Transverse colon (tissue), 4 donors: Measurements from ENCODE around the gene ARR3. TPM values are rescaled to one million over a fixed set of nuclear protein-coding genes. Genes with fewer than 3 reads are reported as not detected.
"Not testable (repeated sequence)": the region's sequence is repeated elsewhere in the genome, so short reads cannot be mapped to it uniquely, and the experiment has no call there.

Experiments used
- DNase-seq: peaks from one replicate; pipeline ENCODE4 v3.0.0-alpha.2; 2019
- H3K27ac ChIP-seq, 4 donors: fragments of 200-600 bp; sonication (generic); 2 replicates each; pipeline ENCODE4 v1.5.1; 2016 to 2018; ENCODE audit warnings: inconsistent platforms in 4 of 4
- H3K27me3 ChIP-seq: fragments of 200-600 bp; sonication (generic); 2 replicates; pipeline ENCODE4 v1.5.1; 2017; ENCODE audit warnings: inconsistent platforms
- H3K36me3 ChIP-seq, 4 donors: fragments of 200-600 bp; sonication (generic); 2 replicates each; pipeline ENCODE4 v1.5.1; 2017 to 2019; ENCODE audit warnings: inconsistent platforms in 4 of 4
- H3K4me1 ChIP-seq, 4 donors: fragments of 200-600 bp; sonication (generic); 2 replicates each; pipeline ENCODE4 v1.5.1; 2017 to 2020; ENCODE audit warnings: inconsistent platforms in 4 of 4
- H3K4me3 ChIP-seq, 4 donors: fragments of 200-600 bp; sonication (generic); 1 replicate in 1 of 4; 2 replicates in 3 of 4; pipeline versions ENCODE4 v1.5.1 to v1.6.1; 2017 to 2019; ENCODE audit warnings: inconsistent platforms in 4 of 4
- H3K9me3 ChIP-seq, 2 donors: fragments of 200-600 bp; sonication (generic); 2 replicates each; pipeline ENCODE4 v1.5.1; 2017 to 2019; ENCODE audit warnings: inconsistent platforms in 2 of 2
- EP300 ChIP-seq: sonication (generic); formaldehyde crosslinking; IDR thresholded peaks from one replicate; pipeline ENCODE4 v1.6.1; 2017; ENCODE audit warnings: antibody characterized with exemption, low read depth
- POLR2A ChIP-seq: fragments of 450-650 bp; IDR thresholded peaks from one replicate; pipeline ENCODE4 v1.6.1; 2016; ENCODE audit warnings: antibody characterized with exemption, mild to moderate bottlenecking, moderate library complexity
- POLR2AphosphoS5 ChIP-seq, 3 donors: sonication (generic); formaldehyde crosslinking; IDR thresholded peaks; one replicate each; pipeline ENCODE4 v1.6.1; 2016; ENCODE audit warnings: antibody characterized with exemption in 3 of 3
- WGBS, 2 donors: methylation state at CpG; one replicate each; pipeline ENCODE4 v1.1.5; 2018; ENCODE audit warnings: low coverage in 1 of 2; 5-methylcytosine and 5-hydroxymethylcytosine counted together
- in situ Hi-C, 4 donors: fragments of 200-750 bp; cut with MboI; loops; one replicate each; pipeline versions ENCODE4 v1.15.0 to v1.15.1; 2017; ENCODE audit warnings: low sequenced_read_pairs in 3 of 4, low pct_ligation_motif_present in 1 of 4, low pct_unique_long_range_greater_than_20kb in 1 of 4
- intact Hi-C: fragments of 100-400 bp; cut with DNase I; formaldehyde crosslinking; loops from one replicate; pipeline ENCODE4 v1.15.1; 2023; ENCODE audit warnings: low total_unique reads
- total RNA-seq, 4 donors: library from RNA; depleted of rRNA; stranded (reverse); fragments of >200 nt; gene quantifications; one replicate each; pipeline ENCODE4 v1.1.0, GENCODE V29; 2016
- TF ChIP-seq, protein P1 (sequence below), 5 experiments: fragments of 200-600 bp in 3 of 5; fragments of 450-650 bp in 2 of 5; sonication (generic) in 3 of 5; IDR thresholded peaks; 1 replicate in 2 of 5; 2 replicates in 3 of 5; pipeline ENCODE4 v1.5.1; 2016 to 2017; ENCODE audit warnings: antibody characterized with exemption in 5 of 5, inconsistent platforms in 3 of 5, mild to moderate bottlenecking in 2 of 5, moderate library complexity in 1 of 5

Gene ARR3
- total RNA-seq, 4 donors from 2014 or later = 1.5 to 2.9 TPM; not detected in 2

DNA sequence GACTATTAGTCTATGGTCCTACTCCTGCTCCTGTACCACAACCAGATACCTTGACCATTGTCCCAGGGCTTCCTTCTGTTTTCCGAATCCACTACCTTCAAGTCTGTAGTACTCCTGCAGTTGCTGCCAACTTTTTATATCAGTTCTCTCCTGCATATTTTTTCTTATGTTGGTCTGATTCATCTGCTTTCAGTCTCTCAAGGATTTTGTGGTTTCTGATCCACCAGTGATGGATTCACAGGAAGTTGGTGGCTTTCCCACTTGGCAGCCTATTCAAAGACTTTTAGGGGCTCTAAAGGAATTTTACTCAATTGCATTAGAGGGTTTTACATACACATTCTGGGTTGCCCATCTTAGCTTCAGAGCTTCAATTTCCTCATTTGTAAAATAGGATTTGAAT, 45.4 kb downstream of the ARR3 start:
- Histone ChIP-seq H3K27ac (no peak overlapping the region), H3K27me3 (no peaks in the 10 kb centered on the region)
- in situ Hi-C loops = no loop called here

DNA sequence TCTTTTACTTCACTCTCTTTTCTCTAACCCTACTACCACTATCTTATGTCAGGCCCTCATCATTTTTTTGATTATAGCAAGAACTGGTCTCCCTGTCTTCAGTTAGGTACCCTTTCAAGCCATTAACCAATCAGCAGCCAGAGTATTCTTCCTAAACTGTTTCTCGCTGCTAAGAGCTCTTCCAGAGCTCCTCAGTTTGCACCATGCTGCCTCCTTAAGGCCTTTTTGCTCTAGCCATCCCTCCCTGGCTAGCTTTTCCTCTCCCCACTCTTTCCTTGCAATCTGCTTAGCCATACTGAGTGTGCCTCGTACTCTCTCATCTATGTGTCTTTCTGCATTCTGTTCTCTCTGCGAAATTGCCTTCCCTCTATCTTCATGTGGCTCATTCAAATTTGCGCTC, 54.6 kb downstream of the ARR3 start:
- H3K27ac ChIP-seq = no peak overlapping the region
- H3K4me1 ChIP-seq = no peaks in the 10 kb centered on the region
- 60 to 87% methylated on average over 1 to 4 of the region's 4 CpGs for WGBS, 2 donors
- H3K9me3 ChIP-seq = no peaks in the 10 kb centered on the region
- H3K27me3 ChIP-seq = no peaks in the 10 kb centered on the region
- intact Hi-C loops (no loop called here), in situ Hi-C loops (no loop called here)
- TF ChIP-seq, protein P1, sequence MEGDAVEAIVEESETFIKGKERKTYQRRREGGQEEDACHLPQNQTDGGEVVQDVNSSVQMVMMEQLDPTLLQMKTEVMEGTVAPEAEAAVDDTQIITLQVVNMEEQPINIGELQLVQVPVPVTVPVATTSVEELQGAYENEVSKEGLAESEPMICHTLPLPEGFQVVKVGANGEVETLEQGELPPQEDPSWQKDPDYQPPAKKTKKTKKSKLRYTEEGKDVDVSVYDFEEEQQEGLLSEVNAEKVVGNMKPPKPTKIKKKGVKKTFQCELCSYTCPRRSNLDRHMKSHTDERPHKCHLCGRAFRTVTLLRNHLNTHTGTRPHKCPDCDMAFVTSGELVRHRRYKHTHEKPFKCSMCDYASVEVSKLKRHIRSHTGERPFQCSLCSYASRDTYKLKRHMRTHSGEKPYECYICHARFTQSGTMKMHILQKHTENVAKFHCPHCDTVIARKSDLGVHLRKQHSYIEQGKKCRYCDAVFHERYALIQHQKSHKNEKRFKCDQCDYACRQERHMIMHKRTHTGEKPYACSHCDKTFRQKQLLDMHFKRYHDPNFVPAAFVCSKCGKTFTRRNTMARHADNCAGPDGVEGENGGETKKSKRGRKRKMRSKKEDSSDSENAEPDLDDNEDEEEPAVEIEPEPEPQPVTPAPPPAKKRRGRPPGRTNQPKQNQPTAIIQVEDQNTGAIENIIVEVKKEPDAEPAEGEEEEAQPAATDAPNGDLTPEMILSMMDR (IDR thresholded peaks at IDR 0.05) = no peak
- TF ChIP-seq POLR2AphosphoS5 (IDR thresholded peaks at IDR 0.05) = no peak
- TF ChIP-seq POLR2A = no peak
- TF ChIP-seq EP300 = no peak
- H3K36me3 ChIP-seq = no peaks in the 10 kb centered on the region
- no peak overlapping the region for H3K4me3 ChIP-seq
- DNase-seq = no peak

More for the DNA sequence above, 45.4 kb downstream of the ARR3 start:
- no peak for TF ChIP-seq POLR2A
- TF ChIP-seq, protein P1 (IDR thresholded peaks at IDR 0.05) = no peak
- TF ChIP-seq POLR2AphosphoS5 (IDR thresholded peaks at IDR 0.05) = no peak
- no peak for TF ChIP-seq EP300
- H3K4me1 ChIP-seq = no peaks in the 10 kb centered on the region
- 89% methylated on average over 1 of the region's 1 CpG; no CpG with 5 or more reads in 1 of the 2 donors for WGBS, 2 donors
- H3K4me3 ChIP-seq = no peak overlapping the region
- no peaks in the 10 kb centered on the region for H3K9me3 ChIP-seq
- H3K36me3 ChIP-seq = no peaks in the 10 kb centered on the region
- intact Hi-C loops = no loop called here
- DNase-seq = no peak

DNA sequence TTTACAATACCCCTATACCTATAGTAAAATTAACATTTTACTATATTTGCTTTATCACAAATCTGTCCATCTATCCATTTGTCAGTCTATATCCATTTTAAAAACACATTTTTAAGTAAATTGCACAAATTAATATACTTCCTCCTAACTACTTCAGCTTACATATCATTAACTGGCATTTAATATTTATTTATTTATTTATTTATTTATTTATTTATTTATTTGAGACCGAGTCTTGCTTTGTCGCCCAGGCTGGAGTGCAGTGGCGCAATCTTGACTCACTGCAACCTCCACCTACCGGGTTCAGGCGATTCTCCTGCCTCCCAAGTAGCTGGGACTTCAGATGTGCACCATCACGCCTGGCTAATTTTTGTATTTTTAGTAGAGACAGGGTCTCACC, 55.5 kb downstream of the ARR3 start:
- 93% methylated on average over 6 of the region's 6 CpGs; no CpG with 5 or more reads in 1 of the 2 donors for WGBS, 2 donors
- H3K27me3 ChIP-seq, H3K9me3 ChIP-seq, DNase-seq, H3K4me3 ChIP-seq, H3K27ac ChIP-seq, H3K36me3 ChIP-seq, intact Hi-C loops, in situ Hi-C loops, H3K4me1 ChIP-seq: not testable (repeated sequence)

DNA sequence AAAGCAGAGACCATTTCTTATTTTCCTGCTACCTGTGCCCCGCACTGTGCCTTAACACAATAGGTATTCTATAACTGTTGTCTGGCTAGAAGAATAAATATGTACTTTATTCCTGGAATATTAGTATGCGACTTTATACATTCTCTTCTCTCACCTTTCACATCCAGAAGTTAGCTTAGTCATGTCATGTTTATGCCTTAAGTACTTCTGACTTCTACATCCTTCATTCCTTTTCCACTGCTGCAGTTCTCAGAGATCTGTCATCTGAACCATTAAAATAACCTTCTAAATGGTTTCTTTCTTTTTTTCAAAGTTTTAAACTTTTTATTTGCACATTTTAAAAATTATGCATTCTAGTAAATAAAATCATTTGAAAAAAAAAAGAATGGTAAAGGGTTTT, 56.2 kb downstream of the ARR3 start:
- H3K4me1 ChIP-seq = no peaks in the 10 kb centered on the region
- no peaks in the 10 kb centered on the region for H3K36me3 ChIP-seq
- WGBS, 2 donors = 80 to 90% methylated on average over 1 to 2 of the region's 2 CpGs
- no peaks in the 10 kb centered on the region for H3K27me3 ChIP-seq
- in situ Hi-C loops = no loop called here
- H3K4me3 ChIP-seq = no peak overlapping the region
- TF ChIP-seq, protein P1 (IDR thresholded peaks at IDR 0.05) = no peak
- TF ChIP-seq EP300 (no peak), POLR2AphosphoS5 (IDR thresholded peaks at IDR 0.05) (no peak), POLR2A (no peak)
- H3K9me3 ChIP-seq = no peaks in the 10 kb centered on the region
- intact Hi-C loops = no loop called here
- no peak overlapping the region for H3K27ac ChIP-seq
- no peak for DNase-seq

DNA sequence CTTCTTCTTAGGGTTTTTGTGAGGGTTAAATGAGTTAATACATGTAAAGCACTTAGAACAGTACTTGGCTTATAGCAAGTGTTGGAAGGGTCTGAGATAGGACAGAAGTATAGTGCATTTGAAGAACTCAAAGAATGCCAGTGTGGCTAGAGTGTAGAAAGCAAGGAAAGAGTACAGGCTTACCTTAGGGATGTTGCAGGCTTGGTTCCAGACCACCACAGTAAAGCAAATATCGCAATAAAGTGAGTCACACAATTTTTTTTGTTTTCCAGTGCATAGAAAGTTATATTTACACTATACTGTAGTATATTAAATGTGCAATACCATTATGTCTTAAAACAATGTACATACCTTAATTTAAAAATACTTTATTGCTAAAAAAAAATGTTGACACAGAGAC, 63.0 kb downstream of the ARR3 start:
- Histone ChIP-seq H3K4me1 (no peaks in the 10 kb centered on the region), H3K4me3 (no peak overlapping the region), H3K27me3 (no peaks in the 10 kb centered on the region), H3K36me3 (no peaks in the 10 kb centered on the region), H3K9me3 (no peaks in the 10 kb centered on the region), H3K27ac (no peak overlapping the region)
- WGBS, 2 donors = 69% methylated on average over 1 of the region's 1 CpG; no CpG with 5 or more reads in 1 of the 2 donors
- DNase-seq = no peak
- intact Hi-C loops (no loop called here), in situ Hi-C loops (no loop called here)
- TF ChIP-seq, protein P1 (IDR thresholded peaks at IDR 0.05) = no peak
- TF ChIP-seq POLR2A (no peak), EP300 (no peak), POLR2AphosphoS5 (IDR thresholded peaks at IDR 0.05) (no peak)
